BE2C (cell line): ENCODE data around the gene HOXC5.
"Not testable (repeated sequence)": the region's sequence is repeated elsewhere in the genome, so short reads cannot be mapped to it uniquely, and the experiment has no call there.

Source experiments
- DNase-seq: peaks from one replicate; pipeline ENCODE4 v3.0.0-alpha.2; 2020
- H3K27me3 ChIP-seq: fragments of 250-450 bp; sonication (Bioruptor Pico); 2 replicates; pipeline ENCODE4 v1.5.1; 2020; ENCODE audit warnings: mild to moderate bottlenecking
- H3K36me3 ChIP-seq: fragments of 250-450 bp; sonication (Bioruptor Pico); 2 replicates; pipeline ENCODE4 v1.5.1; 2020; ENCODE audit warnings: mild to moderate bottlenecking
- H3K4me1 ChIP-seq: fragments of 250-450 bp; sonication (Bioruptor Pico); 2 replicates; pipeline ENCODE4 v1.5.1; 2020
- H3K4me3 ChIP-seq: 2 replicates; pipeline ENCODE4 v1.5.1; 2011; ENCODE audit warnings: low read depth, low read length
- H3K9me3 ChIP-seq: fragments of 250-450 bp; sonication (Bioruptor Pico); 2 replicates; pipeline ENCODE4 v1.5.1; 2020
- CTCF ChIP-seq: IDR thresholded peaks from 2 replicates; pipeline ENCODE4 v1.5.1; 2012; ENCODE audit warnings: mild to moderate bottlenecking, low read depth, low read length

Gene HOXC5

GRCh38 chr12:54075409-54075808 lies 42.6 kb downstream of the HOXC5 start:
- TF ChIP-seq CTCF, result no peak
- Histone ChIP-seq H3K4me1 (peaks cover 14% of the 10 kb centered on the region), H3K9me3 (no peaks in the 10 kb centered on the region), H3K4me3 (no peak overlapping the region), H3K36me3 (no peaks in the 10 kb centered on the region), H3K27me3 (no peaks in the 10 kb centered on the region)
- DNase-seq, result no peak

GRCh38 chr12:54075974-54076373 lies 43.1 kb downstream of the HOXC5 start:
- no peaks in the 10 kb centered on the region for H3K9me3 ChIP-seq
- peaks cover 14% of the 10 kb centered on the region for H3K4me1 ChIP-seq
- no peak for TF ChIP-seq CTCF
- H3K27me3 ChIP-seq, result no peaks in the 10 kb centered on the region
- no peak for DNase-seq
- H3K4me3 ChIP-seq, result no peak overlapping the region
- H3K36me3 ChIP-seq, result no peaks in the 10 kb centered on the region

- H3K27me3 ChIP-seq, result not testable (repeated sequence)
Measured at GRCh38 chr12:54077843-54078242, 45.0 kb downstream of the HOXC5 start.

GRCh38 chr12:54079115-54079514 lies 46.3 kb downstream of the HOXC5 start:
- not testable (repeated sequence) for H3K4me3 ChIP-seq, DNase-seq, H3K9me3 ChIP-seq, H3K4me1 ChIP-seq, H3K36me3 ChIP-seq, H3K27me3 ChIP-seq

More at GRCh38 chr12:54077843-54078242, 45.0 kb downstream of the HOXC5 start:
- not testable (repeated sequence) for H3K4me3 ChIP-seq, H3K9me3 ChIP-seq, DNase-seq, H3K4me1 ChIP-seq, H3K36me3 ChIP-seq

- H3K36me3 ChIP-seq, H3K9me3 ChIP-seq, DNase-seq, H3K27me3 ChIP-seq, H3K4me3 ChIP-seq, H3K4me1 ChIP-seq: not testable (repeated sequence)
Measured at GRCh38 chr12:54080008-54080924, 47.4 kb downstream of the HOXC5 start.

GRCh38 chr12:54081053-54081514 lies 48.2 kb downstream of the HOXC5 start:
- not testable (repeated sequence) for H3K4me1 ChIP-seq, H3K36me3 ChIP-seq, H3K9me3 ChIP-seq, H3K4me3 ChIP-seq, H3K27me3 ChIP-seq, DNase-seq

- not testable (repeated sequence) for H3K9me3 ChIP-seq, H3K4me3 ChIP-seq, H3K36me3 ChIP-seq, H3K4me1 ChIP-seq, H3K27me3 ChIP-seq, DNase-seq
Measured at GRCh38 chr12:54081581-54082396, 48.9 kb downstream of the HOXC5 start.

GRCh38 chr12:54082397-54082892 lies 49.6 kb downstream of the HOXC5 start:
- Histone ChIP-seq H3K27me3 (no peaks in the 10 kb centered on the region), H3K4me3 (peak overlapping the region; percentile 31), H3K9me3 (no peaks in the 10 kb centered on the region), H3K36me3 (no peaks in the 10 kb centered on the region), H3K4me1 (no peaks in the 10 kb centered on the region)
- peak; percentile 44 for DNase-seq
- TF ChIP-seq CTCF, result no peak
